A673 (cell line): ENCODE data around the gene COMMD8.

Experiments used
- EZH2 ChIP-seq: fragments of 200-600 bp; sonication (generic); IDR thresholded peaks from 2 replicates; pipeline ENCODE4 v1.6.1; 2017; ENCODE audit warnings: borderline replicate concordance, low read depth, mild to moderate bottlenecking, mixed read lengths, antibody characterized with exemption, low read length; ENCODE audit not compliant: poor library complexity, severe bottlenecking
- TF ChIP-seq, protein P1 (sequence below): fragments of 300-800, 200-600 bp; sonication (generic); conservative IDR thresholded peaks from 2 replicates; pipeline ENCODE4 v1.5.1; 2017; ENCODE audit warnings: low read depth, mild to moderate bottlenecking, antibody characterized with exemption, low read length, moderate library complexity, mixed read lengths

DNA sequence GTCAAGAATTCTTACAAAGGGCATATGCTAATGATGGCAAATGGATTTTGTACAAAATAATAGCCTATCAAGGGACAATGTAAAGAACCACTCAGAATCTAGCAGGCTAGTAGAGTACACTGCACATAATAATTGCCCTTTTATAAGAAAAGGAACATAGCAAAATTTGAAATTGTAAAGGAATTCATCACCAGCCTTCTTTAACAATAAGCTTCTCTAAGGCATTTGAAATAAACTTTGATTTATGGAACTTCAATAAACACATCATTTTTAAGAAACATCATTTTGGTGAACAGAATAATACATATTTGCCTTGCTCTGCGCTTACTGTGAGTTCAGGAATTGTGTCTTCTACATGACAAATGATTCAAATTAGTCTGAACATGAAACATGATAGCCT is 11.9 kb upstream of the COMMD8 start:
- TF ChIP-seq, protein P1, sequence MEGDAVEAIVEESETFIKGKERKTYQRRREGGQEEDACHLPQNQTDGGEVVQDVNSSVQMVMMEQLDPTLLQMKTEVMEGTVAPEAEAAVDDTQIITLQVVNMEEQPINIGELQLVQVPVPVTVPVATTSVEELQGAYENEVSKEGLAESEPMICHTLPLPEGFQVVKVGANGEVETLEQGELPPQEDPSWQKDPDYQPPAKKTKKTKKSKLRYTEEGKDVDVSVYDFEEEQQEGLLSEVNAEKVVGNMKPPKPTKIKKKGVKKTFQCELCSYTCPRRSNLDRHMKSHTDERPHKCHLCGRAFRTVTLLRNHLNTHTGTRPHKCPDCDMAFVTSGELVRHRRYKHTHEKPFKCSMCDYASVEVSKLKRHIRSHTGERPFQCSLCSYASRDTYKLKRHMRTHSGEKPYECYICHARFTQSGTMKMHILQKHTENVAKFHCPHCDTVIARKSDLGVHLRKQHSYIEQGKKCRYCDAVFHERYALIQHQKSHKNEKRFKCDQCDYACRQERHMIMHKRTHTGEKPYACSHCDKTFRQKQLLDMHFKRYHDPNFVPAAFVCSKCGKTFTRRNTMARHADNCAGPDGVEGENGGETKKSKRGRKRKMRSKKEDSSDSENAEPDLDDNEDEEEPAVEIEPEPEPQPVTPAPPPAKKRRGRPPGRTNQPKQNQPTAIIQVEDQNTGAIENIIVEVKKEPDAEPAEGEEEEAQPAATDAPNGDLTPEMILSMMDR, result no peak
- no peak for TF ChIP-seq EZH2
